H9 (cell line): ENCODE results near the gene TMSB15B. TPM values are rescaled to one million over a fixed set of nuclear protein-coding genes. Genes with fewer than 3 reads are reported as not detected.

Experiments
- DNase-seq: peaks from one replicate; pipeline ENCODE4 v3.0.0-alpha.2; 2017
- H2AFZ ChIP-seq: one replicate; pipeline ENCODE4 v1.6.1; 2013; ENCODE audit warnings: mild to moderate bottlenecking, low read length, control low read depth, moderate library complexity
- H2AK5ac ChIP-seq: 2 replicates; pipeline ENCODE4 v1.6.1; 2013; ENCODE audit warnings: low read length, control low read depth, mixed read lengths; ENCODE audit not compliant: insufficient read length
- H2BK120ac ChIP-seq: one replicate; pipeline ENCODE4 v1.6.1; 2013; ENCODE audit warnings: low read depth, mild to moderate bottlenecking, low read length, control low read depth, inconsistent platforms; ENCODE audit not compliant: poor library complexity, severe bottlenecking
- H2BK12ac ChIP-seq: 2 replicates; pipeline ENCODE4 v1.6.1; 2013; ENCODE audit warnings: low read length, control low read depth, mixed read lengths, low read depth; ENCODE audit not compliant: insufficient read length
- H2BK15ac ChIP-seq: 2 replicates; pipeline ENCODE4 v1.6.1; 2013; ENCODE audit warnings: low read depth, low read length, control low read depth
- H2BK20ac ChIP-seq: one replicate; pipeline ENCODE4 v1.6.1; 2013; ENCODE audit warnings: low read depth, mild to moderate bottlenecking, low read length, control low read depth, inconsistent platforms; ENCODE audit not compliant: poor library complexity, severe bottlenecking
- H2BK5ac ChIP-seq: 2 replicates; pipeline ENCODE4 v1.6.1; 2013; ENCODE audit warnings: low read length, control low read depth, mixed read lengths; ENCODE audit not compliant: insufficient read length
- H3K14ac ChIP-seq: 2 replicates; pipeline ENCODE4 v1.6.1; 2013; ENCODE audit warnings: low read length, control low read depth; ENCODE audit not compliant: insufficient read depth
- H3K18ac ChIP-seq: 2 replicates; pipeline ENCODE4 v1.6.1; 2013; ENCODE audit warnings: low read depth, mild to moderate bottlenecking, mixed read lengths, low read length, control low read depth; ENCODE audit not compliant: insufficient read length
- H3K23ac ChIP-seq: 2 replicates; pipeline ENCODE4 v1.6.1; 2013; ENCODE audit warnings: low read length, control low read depth, mixed read lengths, low read depth; ENCODE audit not compliant: insufficient read length
- H3K23me2 ChIP-seq: 2 replicates; pipeline ENCODE4 v1.6.1; 2013; ENCODE audit warnings: low read depth, mild to moderate bottlenecking, mixed read lengths, low read length, control low read depth; ENCODE audit not compliant: insufficient read length, poor library complexity, severe bottlenecking
- H3K27ac ChIP-seq: 2 replicates; pipeline ENCODE4 v1.5.1; 2013; ENCODE audit warnings: low read length, control low read depth, mixed read lengths, low read depth; ENCODE audit not compliant: insufficient read length
- H3K27me3 ChIP-seq: 2 replicates; pipeline ENCODE4 v1.6.1; 2013; ENCODE audit warnings: low read length, control low read depth, inconsistent platforms; ENCODE audit not compliant: insufficient read depth
- H3K4ac ChIP-seq: 2 replicates; pipeline ENCODE4 v1.6.1; 2013; ENCODE audit warnings: low read depth, mild to moderate bottlenecking, control low read depth, inconsistent platforms, low read length, moderate library complexity
- H3K4me1 ChIP-seq: 2 replicates; pipeline ENCODE4 v1.6.1; 2013; ENCODE audit warnings: low read length, control low read depth, inconsistent platforms; ENCODE audit not compliant: insufficient read depth
- H3K4me2 ChIP-seq: 2 replicates; pipeline ENCODE4 v1.6.1; 2013; ENCODE audit warnings: low read length, control low read depth, mixed read lengths; ENCODE audit not compliant: insufficient read length, insufficient read depth
- H3K56ac ChIP-seq: 2 replicates; pipeline ENCODE4 v1.6.1; 2013; ENCODE audit warnings: low read depth, mild to moderate bottlenecking, mixed read lengths, low read length, control low read depth; ENCODE audit not compliant: insufficient read length
- H3K79me1 ChIP-seq: 2 replicates; pipeline ENCODE4 v1.6.1; 2013; ENCODE audit warnings: low read depth, mild to moderate bottlenecking, moderate library complexity, low read length, control low read depth, inconsistent platforms; ENCODE audit not compliant: insufficient read depth, poor library complexity, severe bottlenecking
- H3K79me2 ChIP-seq: 2 replicates; pipeline ENCODE4 v1.6.1; 2013; ENCODE audit warnings: low read length, control low read depth, inconsistent platforms; ENCODE audit not compliant: insufficient read depth
- H3K9ac ChIP-seq: 2 replicates; pipeline ENCODE4 v1.6.1; 2013; ENCODE audit warnings: low read length, control low read depth, mixed read lengths; ENCODE audit not compliant: insufficient read length; ENCODE audit errors: extremely low read depth
- H3K9me3 ChIP-seq: one replicate; pipeline ENCODE4 v1.6.1; 2013; ENCODE audit warnings: low read depth, low read length, inconsistent platforms; ENCODE audit not compliant: control insufficient read depth
- H3T11ph ChIP-seq: one replicate; pipeline ENCODE4 v1.6.1; 2013; ENCODE audit warnings: mild to moderate bottlenecking, low read length, control low read depth, inconsistent platforms
- H4K20me1 ChIP-seq: one replicate; pipeline ENCODE4 v1.6.1; 2013; ENCODE audit not compliant: control insufficient read depth, insufficient read length, insufficient read depth
- H4K5ac ChIP-seq: 2 replicates; pipeline ENCODE4 v1.6.1; 2013; ENCODE audit warnings: low read depth, mild to moderate bottlenecking, mixed read lengths, low read length, control low read depth; ENCODE audit not compliant: insufficient read length
- H4K8ac ChIP-seq: replicated peaks from 2 replicates; pipeline ENCODE4 v1.6.1; 2013; ENCODE audit warnings: low read length, control low read depth, mixed read lengths, low read depth; ENCODE audit not compliant: insufficient read length
- H4K91ac ChIP-seq: 2 replicates; pipeline ENCODE4 v1.6.1; 2013; ENCODE audit warnings: low read depth, mild to moderate bottlenecking, moderate library complexity, mixed read lengths, low read length, control low read depth; ENCODE audit not compliant: insufficient read length
- H3K27ac Mint-ChIP-seq, 3 experiments: 2 replicates in 2 of 3; 3 replicates in 1 of 3; pipeline ENCODE4 v1.8.0; 2020 to 2021; ENCODE audit warnings: mixed read lengths in 3 of 3, mild to moderate bottlenecking in 1 of 3, moderate library complexity in 1 of 3
- H3K27me3 Mint-ChIP-seq: 2 replicates; pipeline ENCODE4 v1.8.0; 2021; ENCODE audit warnings: low read depth, mild to moderate bottlenecking, moderate library complexity, mixed read lengths
- H3K36me3 Mint-ChIP-seq, 3 experiments: 2 replicates in 2 of 3; 3 replicates in 1 of 3; pipeline ENCODE4 v1.8.0; 2020 to 2021; ENCODE audit warnings: low read depth in 3 of 3, mixed read lengths in 3 of 3; ENCODE audit not compliant: insufficient read depth in 1 of 3
- H3K4me1 Mint-ChIP-seq, 2 experiments: 2 replicates each; pipeline ENCODE4 v1.8.0; 2020; ENCODE audit warnings: mixed read lengths in 2 of 2
- H3K4me3 Mint-ChIP-seq, 2 experiments: 2 replicates in 1 of 2; 3 replicates in 1 of 2; pipeline ENCODE4 v1.8.0; 2020 to 2021; ENCODE audit warnings: mild to moderate bottlenecking in 2 of 2, mixed read lengths in 2 of 2, moderate library complexity in 1 of 2
- H3K9me3 Mint-ChIP-seq, 2 experiments: 2 replicates in 1 of 2; 3 replicates in 1 of 2; pipeline ENCODE4 v1.8.0; 2020; ENCODE audit warnings: mild to moderate bottlenecking in 2 of 2, mixed read lengths in 2 of 2, moderate library complexity in 1 of 2
- WGBS: extraction: QIAGEN DNeasy Blood & Tissue Kit; methylation state at CpG from one replicate; pipeline ENCODE4 v1.1.7; 2013; ENCODE audit warnings: missing lambda C conversion rate, low lambda C conversion rate, mixed read lengths; ENCODE audit not compliant: insufficient read length; ENCODE audit errors: extremely low coverage; 5-methylcytosine and 5-hydroxymethylcytosine counted together
- total RNA-seq: library from RNA; stranded (reverse); gene quantifications from 2 replicates; pipeline ENCODE4 v1.2.1, GENCODE V29; 2021
- TF ChIP-seq, protein P1 (sequence below): fragments of 200-600 bp; sonication (generic); conservative IDR thresholded peaks from 3 replicates; pipeline ENCODE4 v1.8.0; 2021; ENCODE audit warnings: antibody characterized with exemption, mild to moderate bottlenecking

The TMSB15B gene
- total RNA-seq, 1 experiment from 2014 or later = 9.6 TPM

DNA sequence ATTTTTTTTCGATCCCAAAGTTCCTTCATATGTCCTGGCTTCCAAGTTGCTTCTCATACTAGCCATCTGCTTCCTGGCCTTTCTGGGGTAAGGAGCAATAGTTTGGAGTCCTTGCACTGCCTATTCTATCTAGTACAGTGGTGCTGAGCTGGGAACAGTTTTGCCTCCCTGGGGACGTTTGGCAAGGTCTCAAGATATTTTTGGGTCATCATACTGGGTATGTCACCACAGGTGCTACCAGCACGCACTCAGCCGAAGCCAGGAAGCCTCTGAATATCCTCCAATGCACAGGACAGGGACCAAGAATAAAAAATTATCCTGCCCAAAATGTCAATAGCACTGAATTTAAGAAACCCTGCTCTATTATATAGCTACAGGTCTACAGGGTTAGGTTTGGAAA lies 35.4 kb upstream of the TMSB15B start:
- Histone ChIP-seq H3K9ac (no peak overlapping the region), H3K27ac (no peak overlapping the region), H3K56ac (no peak overlapping the region), H2BK12ac (no peak overlapping the region), H3K4me1 (no peaks in the 10 kb centered on the region), H2BK15ac (no peak overlapping the region), H3K23me2 (no peaks in the 10 kb centered on the region), H2BK120ac (no peak overlapping the region), H2AK5ac (no peak overlapping the region), H3K14ac (no peak overlapping the region), H2AFZ (no peak overlapping the region), H3K18ac (no peak overlapping the region), H2BK20ac (no peak overlapping the region), H4K5ac (no peak overlapping the region), H4K8ac (no peak overlapping the region), H3K9me3 (no peaks in the 10 kb centered on the region), H3K27me3 (no peaks in the 10 kb centered on the region), H3K79me2 (no peaks in the 10 kb centered on the region), H4K91ac (no peak overlapping the region), H3K4me2 (no peak overlapping the region), H2BK5ac (no peak overlapping the region), H4K20me1 (no peaks in the 10 kb centered on the region), H3T11ph (no peak overlapping the region), H3K23ac (no peak overlapping the region), H3K4ac (no peak overlapping the region), H3K79me1 (no peaks in the 10 kb centered on the region)
- TF ChIP-seq, protein P1, sequence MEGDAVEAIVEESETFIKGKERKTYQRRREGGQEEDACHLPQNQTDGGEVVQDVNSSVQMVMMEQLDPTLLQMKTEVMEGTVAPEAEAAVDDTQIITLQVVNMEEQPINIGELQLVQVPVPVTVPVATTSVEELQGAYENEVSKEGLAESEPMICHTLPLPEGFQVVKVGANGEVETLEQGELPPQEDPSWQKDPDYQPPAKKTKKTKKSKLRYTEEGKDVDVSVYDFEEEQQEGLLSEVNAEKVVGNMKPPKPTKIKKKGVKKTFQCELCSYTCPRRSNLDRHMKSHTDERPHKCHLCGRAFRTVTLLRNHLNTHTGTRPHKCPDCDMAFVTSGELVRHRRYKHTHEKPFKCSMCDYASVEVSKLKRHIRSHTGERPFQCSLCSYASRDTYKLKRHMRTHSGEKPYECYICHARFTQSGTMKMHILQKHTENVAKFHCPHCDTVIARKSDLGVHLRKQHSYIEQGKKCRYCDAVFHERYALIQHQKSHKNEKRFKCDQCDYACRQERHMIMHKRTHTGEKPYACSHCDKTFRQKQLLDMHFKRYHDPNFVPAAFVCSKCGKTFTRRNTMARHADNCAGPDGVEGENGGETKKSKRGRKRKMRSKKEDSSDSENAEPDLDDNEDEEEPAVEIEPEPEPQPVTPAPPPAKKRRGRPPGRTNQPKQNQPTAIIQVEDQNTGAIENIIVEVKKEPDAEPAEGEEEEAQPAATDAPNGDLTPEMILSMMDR = no peak
- Mint-ChIP-seq H3K27me3 (no peaks in the 10 kb centered on the region), H3K36me3 (peaks cover 0 to 7% (median 5%) of the 10 kb centered on the region in 3 experiments; a peak in 2 of 7 replicates), H3K9me3 (peaks cover 0 to 46% of the 10 kb centered on the region in 2 experiments; a peak in 2 of 5 replicates), H3K27ac (no peak overlapping the region), H3K4me3 (no peak overlapping the region), H3K4me1 (no peaks in the 10 kb centered on the region)
- no peak for DNase-seq
- WGBS = no CpG with 5 or more reads among the region's 4 CpGs
